Activated T-cell treated with anti-CD3 and anti-CD28 coated beads, Interleukin-2, amount 50 U/mL, for 1 hour (primary cell): ENCODE results near the gene ARID5A.
"Not testable (repeated sequence)": the region's sequence is repeated elsewhere in the genome, so short reads cannot be mapped to it uniquely, and the experiment has no call there.

Source experiments
- DNase-seq: peaks from one replicate; pipeline ENCODE4 v3.0.0-alpha.2; 2020

ARID5A gene

DNA sequence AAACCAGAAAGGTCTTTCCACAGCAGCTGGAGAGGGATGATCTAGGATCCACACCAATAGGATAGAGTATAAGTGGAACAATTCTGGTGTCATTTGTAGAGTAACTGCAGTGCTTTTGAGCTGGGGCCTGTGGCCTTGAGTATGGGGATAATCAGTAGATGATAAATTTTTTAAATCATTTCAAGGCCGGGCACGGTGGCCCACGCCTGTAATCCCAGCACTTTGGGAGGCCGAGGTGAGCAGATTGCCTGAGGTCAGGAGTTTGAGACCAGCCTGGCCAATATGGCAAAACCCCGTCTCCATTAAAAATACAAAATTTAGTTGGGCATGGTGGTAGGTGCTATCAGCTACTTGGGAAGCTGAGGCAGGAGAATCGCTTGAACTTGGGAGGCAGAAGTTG lies 20.9 kb downstream of the ARID5A start:
- DNase-seq: not testable (repeated sequence)

GRCh38 chr2:96558061-96558460 lies 21.5 kb downstream of the ARID5A start:
- no peak for DNase-seq

GRCh38 chr2:96558485-96558884 lies 21.9 kb downstream of the ARID5A start:
- DNase-seq: no peak

- DNase-seq: no peak
Observed at GRCh38 chr2:96564026-96564425, 27.5 kb downstream of the ARID5A start.

DNA sequence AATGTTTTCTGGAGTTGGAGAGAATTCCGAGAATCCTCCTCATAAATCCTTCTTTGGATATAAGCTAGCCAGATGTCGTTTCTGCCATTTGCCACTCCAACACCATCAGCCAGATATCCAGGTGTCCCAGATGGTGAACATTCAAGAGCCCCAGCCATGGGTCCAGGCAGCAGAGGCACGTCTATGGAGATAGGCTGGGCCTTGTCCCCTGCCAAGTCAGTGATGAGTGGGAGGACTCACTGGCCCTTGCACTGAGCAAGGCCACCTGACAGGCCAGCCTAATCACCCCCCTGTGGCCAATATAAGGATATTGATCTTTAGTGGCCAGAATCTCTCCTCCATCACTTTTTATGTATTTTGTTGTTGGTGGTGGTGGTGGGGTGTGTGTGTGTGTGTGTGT lies 28.0 kb downstream of the ARID5A start:
- no peak for DNase-seq

DNA sequence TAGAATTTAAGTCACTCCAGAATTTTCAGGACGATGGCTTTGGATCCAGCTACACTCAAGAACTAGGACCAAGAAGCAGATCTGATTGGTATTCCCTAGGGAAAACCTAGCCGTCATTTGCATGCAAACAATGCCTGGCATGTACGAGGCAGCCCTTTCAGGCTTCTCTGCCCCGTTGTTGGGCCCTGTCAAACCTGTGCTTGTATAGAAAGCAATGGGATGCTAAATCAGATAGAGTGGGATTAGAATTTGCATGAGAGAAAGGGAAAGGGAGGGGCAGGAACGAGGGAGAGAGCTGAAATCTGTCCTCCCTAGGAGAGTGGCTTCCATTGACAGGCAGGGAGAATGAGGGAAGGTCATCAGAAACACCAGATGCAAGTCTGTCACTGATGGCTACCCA lies 28.6 kb downstream of the ARID5A start:
- no peak for DNase-seq

DNA sequence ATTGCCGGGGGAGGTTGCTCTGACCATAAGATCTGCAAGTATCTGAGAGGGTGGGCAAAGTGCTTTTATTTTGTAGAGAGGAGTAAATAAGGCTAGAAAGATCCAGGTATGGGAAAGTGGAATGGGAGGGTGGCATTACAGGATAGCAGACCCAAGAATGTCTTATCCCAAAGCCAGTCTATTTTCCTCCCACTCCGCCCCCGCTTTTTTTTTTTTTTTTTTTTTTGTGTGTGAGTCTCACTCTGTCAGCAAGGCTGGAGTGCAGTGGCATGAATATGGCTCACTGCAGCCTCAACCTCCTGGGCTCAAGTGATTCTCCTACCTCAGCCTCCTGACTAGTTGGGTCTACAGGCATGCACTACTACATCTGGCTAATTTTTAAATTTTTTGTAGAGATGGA lies 31.5 kb downstream of the ARID5A start:
- no peak for DNase-seq

- no peak for DNase-seq
Observed at GRCh38 chr2:96574364-96574763, 37.8 kb downstream of the ARID5A start.

GRCh38 chr2:96575785-96576456 lies 39.4 kb downstream of the ARID5A start:
- DNase-seq: no peak

- DNase-seq: no peak
Observed at GRCh38 chr2:96577501-96577900, 40.9 kb downstream of the ARID5A start.

DNA sequence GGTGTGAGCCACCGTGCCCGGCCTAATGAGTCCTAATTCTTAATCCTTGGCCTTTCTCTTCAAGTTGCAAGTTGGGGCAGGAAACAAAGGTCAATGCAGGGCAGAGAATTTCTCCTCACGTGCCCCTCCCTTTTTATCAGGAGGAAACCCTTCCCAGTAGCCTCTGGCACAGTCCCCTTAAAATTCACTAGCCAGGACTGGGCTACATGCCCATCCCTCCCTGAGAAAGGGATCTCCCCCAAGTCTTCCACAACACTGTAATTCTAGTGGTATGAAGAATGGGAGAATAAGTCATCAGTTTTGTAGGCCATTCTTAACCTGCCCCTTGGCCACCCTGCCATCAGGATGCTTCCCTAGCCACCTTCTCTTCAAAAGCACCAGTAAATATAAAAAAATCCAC lies 42.2 kb downstream of the ARID5A start:
- DNase-seq: no peak

- DNase-seq: no peak
Observed at GRCh38 chr2:96579422-96579821, 42.9 kb downstream of the ARID5A start.

DNA sequence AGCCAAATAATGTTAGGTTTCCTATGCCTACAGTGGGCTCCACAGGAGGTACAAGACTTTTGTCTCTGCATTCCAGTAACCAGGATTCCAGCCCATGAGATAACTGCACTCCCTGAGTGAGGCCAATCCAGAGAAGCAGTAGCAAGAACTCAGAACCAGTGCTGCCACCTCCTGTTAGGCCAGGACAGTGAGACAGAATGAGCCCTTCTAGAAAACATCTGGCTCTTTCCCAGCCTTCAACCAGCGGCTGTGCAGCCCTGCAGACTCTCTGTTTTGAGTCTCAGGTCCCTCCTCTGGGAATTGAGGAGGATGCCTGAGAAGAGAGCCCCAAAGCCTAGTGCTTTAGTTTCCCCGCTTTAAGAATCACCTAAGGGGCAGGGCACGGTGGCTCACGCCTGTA lies 44.2 kb downstream of the ARID5A start:
- no peak for DNase-seq

DNA sequence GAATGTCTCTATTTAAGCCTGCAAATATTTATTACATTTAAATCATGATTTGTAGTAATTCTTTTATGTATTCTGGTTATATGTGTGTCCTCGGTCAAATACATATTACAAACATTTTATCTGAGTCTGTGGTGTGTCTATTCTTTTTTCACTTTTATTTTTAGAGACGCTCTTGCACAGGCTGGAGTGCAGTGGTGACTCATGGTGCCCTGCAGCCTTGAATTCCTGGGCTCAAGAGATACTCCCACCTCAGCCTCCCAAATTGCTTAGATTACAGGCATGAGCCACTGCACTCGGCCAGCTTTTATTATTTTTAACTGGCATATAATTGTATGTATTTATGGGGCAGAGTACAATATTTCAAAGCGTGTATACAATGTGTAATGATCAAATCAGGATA lies 47.5 kb downstream of the ARID5A start:
- no peak for DNase-seq

DNA sequence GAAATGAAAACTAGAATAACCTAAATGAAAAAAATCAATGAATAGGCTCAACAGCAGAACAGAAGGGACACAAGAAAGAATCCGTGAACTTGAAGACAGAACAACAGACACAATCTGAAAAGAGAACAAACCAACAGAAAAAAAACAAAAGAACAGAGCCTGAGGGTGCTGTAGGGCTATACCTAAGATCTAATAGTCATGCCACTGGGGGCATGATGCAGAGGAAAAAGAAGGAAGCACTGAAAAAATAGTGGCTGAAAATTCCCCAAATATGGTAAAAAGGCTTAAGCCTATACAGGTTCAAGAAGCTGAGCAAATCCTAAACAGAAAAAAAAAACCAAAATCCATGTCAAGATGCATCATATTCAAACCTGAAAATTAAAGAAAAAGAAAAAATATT lies 51.3 kb downstream of the ARID5A start:
- no peak for DNase-seq

GRCh38 chr2:96591054-96591453 lies 54.5 kb downstream of the ARID5A start:
- no peak for DNase-seq

GRCh38 chr2:96591494-96591893 lies 54.9 kb downstream of the ARID5A start:
- DNase-seq: no peak

DNA sequence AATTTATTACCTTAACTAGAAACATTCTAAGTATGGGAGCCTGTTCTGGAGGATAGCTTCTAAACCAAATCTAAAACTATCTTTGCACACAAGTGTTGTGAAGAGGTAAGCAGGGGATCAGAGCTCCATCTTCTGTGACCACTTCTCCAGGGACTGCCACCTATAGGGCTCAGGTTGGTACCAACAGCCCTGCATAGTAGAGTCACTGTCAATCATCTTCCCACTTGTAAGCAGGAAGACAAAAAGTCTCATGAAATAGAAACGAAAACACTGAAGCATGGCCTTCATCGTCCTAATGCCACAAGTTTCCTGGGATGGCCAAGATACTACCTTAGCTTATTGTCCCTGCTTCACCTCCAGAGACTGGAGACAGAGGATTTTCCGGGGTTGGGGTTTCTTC lies 57.7 kb downstream of the ARID5A start:
- no peak for DNase-seq

DNA sequence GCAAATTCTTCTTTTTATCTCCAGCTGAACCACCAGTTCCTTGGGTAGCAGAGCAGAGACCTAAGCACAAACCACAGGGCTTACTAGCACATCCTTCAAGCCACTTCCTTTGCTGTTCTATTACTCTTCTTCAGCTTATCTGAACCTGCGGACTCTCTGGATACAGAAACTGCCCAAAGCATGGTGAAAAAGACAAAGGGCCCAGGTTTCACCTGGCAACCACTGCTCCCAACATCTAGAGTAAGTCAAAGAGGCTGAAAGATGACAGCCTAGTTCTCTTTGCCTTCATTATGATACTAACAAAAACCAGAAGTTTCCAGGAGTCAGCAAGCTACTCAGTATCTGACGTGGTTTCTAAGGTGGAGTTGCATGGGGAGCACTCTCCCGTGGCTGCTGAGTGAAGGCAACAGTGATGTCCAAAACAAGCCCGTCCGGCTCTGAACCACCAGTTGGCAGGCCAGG lies 58.2 kb downstream of the ARID5A start:
- no peak for DNase-seq

DNA sequence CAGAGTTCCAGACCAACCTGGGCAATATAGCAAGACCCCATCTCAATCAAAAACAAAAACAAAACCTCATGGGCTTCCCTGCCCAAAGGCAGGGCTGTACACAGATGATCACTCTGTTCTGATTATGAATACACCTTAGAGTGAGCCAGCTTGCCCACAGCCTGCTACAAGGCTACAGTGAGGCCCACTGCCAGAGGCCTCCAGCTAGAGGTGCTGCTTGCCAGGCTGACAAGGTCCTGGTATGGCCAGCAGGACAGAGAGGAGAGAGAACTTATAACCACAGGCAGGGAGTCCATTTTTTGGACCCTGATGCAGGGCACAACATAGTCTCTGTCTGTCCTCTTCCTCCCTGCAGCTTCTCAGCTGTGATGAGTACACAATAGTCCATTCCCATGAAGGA lies 60.0 kb downstream of the ARID5A start:
- DNase-seq: no peak

DNA sequence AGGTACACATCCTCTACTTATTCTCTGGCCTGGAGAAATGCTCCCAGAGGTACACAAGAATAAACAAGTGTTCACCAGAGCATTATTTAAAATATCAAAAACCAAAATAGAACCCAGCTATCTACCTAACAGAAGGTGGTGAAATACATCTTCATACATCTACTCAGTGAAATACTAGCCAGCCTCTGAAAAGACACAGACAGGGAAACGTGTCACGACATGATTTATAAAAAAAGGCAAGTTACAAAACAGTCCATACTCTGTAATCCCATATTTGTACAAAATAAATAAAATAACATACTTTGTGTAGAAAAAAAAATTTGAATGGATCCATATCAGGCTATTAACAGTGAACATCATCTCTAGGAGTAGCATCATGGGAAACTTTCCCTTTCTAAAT lies 63.4 kb downstream of the ARID5A start:
- DNase-seq: no peak

DNA sequence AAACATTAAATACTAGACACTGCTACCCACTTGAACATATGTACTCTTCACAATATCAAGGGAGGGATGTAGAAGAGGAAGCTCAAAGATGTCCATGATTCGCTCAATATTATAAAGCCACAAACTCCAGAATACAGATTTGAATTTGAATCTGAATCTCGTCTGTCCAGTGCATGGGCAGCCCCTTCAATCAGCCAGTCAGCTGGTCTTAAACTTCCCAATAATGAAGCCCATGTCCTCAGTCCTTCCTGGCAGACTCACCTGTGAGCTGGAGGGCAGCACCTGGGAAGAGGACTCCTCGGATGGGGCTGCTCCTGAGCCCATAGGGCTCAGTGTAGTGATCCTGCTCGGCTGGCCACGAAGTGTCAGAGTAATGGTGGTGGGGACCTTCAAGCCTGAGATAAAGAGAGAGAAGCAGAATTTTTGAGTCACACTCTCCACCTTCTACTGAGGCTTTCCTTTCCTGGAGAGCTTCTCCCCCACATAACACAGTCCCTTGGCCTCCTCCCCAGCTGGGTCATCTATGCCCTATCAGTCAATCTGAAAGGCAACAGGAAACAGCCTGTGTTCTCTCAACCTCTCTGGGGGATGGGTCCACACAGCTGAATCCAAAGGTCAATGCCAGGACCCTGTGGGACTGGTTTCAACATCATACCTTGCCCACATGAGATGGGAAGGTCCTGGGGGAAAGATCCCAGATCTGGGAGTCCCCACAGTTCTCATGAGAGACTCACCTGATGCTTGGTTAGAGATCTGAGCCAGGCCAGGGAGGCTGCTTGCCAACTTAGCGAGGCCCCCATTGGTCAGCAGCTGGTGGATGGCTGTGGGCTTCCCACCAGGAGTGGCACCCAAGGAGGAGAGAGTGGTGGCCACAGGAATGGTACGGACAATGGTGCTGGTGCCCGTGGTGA lies 65.1 kb downstream of the ARID5A start:
- no peak for DNase-seq
